BE2C (cell line): Measurements from ENCODE around the gene DIS3L.
"Not testable (repeated sequence)": the region's sequence is repeated elsewhere in the genome, so short reads cannot be mapped to it uniquely, and the experiment has no call there.

Source experiments
- DNase-seq: peaks from one replicate; pipeline ENCODE4 v3.0.0-alpha.2; 2020
- H3K27me3 ChIP-seq: fragments of 250-450 bp; sonication (Bioruptor Pico); 2 replicates; pipeline ENCODE4 v1.5.1; 2020; ENCODE audit warnings: mild to moderate bottlenecking
- H3K36me3 ChIP-seq: fragments of 250-450 bp; sonication (Bioruptor Pico); 2 replicates; pipeline ENCODE4 v1.5.1; 2020; ENCODE audit warnings: mild to moderate bottlenecking
- H3K4me1 ChIP-seq: fragments of 250-450 bp; sonication (Bioruptor Pico); 2 replicates; pipeline ENCODE4 v1.5.1; 2020
- H3K4me3 ChIP-seq: 2 replicates; pipeline ENCODE4 v1.5.1; 2011; ENCODE audit warnings: low read depth, low read length
- H3K9me3 ChIP-seq: fragments of 250-450 bp; sonication (Bioruptor Pico); 2 replicates; pipeline ENCODE4 v1.5.1; 2020
- TF ChIP-seq, protein P1 (sequence below): IDR thresholded peaks from 2 replicates; pipeline ENCODE4 v1.5.1; 2012; ENCODE audit warnings: mild to moderate bottlenecking, low read depth, low read length

Gene DIS3L

DNA sequence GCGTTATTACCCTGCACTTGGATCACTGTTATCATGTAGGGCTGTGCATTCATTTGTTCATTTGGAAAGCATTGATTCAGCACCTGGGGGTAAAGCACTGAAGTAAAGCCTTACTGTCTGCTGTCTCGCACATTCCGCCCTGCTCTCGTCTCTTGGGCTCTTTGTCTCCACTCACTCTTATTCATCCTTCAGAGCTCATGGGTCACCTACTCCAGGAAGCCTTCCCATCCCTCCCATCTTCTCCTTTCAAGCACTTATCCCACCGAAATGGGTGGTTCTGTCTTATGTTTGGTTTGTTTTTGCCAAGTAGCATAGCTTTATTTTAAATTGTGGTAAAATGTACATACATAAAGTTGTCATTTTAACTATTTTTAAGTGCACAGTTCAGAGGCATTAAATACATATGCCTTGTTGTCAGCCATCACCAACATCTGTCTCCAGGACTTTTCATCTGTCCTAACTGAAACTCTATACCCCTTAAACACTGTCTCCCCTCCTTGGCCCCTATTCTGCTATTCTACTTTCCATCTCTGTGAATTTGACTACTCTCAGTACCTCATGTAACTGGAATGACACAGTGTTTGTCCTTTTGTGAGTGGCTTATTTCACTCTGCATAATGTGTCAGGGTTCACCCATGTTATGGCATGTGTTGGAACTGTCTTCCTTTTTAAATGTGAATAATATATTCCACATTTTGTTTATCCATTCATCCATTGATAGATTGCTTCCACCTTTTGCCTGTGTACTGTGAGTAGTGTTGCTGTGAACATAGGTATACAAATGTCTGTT is 9.3 kb downstream of the DIS3L start:
- no peaks in the 10 kb centered on the region; the same call in 1 of the 2 replicates for H3K36me3 ChIP-seq
- no peak for DNase-seq
- TF ChIP-seq, protein P1, sequence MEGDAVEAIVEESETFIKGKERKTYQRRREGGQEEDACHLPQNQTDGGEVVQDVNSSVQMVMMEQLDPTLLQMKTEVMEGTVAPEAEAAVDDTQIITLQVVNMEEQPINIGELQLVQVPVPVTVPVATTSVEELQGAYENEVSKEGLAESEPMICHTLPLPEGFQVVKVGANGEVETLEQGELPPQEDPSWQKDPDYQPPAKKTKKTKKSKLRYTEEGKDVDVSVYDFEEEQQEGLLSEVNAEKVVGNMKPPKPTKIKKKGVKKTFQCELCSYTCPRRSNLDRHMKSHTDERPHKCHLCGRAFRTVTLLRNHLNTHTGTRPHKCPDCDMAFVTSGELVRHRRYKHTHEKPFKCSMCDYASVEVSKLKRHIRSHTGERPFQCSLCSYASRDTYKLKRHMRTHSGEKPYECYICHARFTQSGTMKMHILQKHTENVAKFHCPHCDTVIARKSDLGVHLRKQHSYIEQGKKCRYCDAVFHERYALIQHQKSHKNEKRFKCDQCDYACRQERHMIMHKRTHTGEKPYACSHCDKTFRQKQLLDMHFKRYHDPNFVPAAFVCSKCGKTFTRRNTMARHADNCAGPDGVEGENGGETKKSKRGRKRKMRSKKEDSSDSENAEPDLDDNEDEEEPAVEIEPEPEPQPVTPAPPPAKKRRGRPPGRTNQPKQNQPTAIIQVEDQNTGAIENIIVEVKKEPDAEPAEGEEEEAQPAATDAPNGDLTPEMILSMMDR = no peak
- peaks cover 2% of the 10 kb centered on the region; the same call in 1 of the 2 replicates for H3K4me1 ChIP-seq
- no peak overlapping the region for H3K4me3 ChIP-seq
- no peaks in the 10 kb centered on the region for H3K9me3 ChIP-seq
- H3K27me3 ChIP-seq = no peaks in the 10 kb centered on the region

GRCh38 chr15:66304425-66304824 is 11.1 kb downstream of the DIS3L start:
- not testable (repeated sequence) for H3K27me3 ChIP-seq, H3K9me3 ChIP-seq, DNase-seq, H3K4me3 ChIP-seq, H3K36me3 ChIP-seq, H3K4me1 ChIP-seq

DNA sequence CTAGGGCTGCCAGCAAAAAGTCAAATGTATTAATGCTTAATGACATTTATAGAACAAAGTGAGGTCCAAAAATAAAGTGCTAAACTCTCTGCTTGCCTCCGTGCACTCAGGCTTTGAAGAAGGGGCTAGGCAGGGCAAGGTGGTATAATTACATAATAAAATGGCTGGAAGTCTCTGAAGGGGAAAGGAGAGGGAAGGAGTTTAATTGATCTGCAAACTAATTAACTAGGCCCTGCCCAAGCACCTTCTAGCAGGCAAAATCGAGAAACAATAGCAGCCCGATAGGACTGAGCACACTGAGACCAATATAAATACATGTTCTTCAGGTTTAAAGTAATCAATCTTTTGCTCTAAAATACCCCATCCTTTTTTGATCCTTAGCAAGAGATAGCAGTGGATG is 13.0 kb downstream of the DIS3L start:
- no peak for DNase-seq
- Histone ChIP-seq H3K36me3 (peaks cover 3% of the 10 kb centered on the region), H3K4me1 (no peaks in the 10 kb centered on the region), H3K27me3 (no peaks in the 10 kb centered on the region), H3K9me3 (no peaks in the 10 kb centered on the region), H3K4me3 (no peak overlapping the region)
- TF ChIP-seq, protein P1 = no peak

GRCh38 chr15:66308531-66308930 is 15.2 kb downstream of the DIS3L start:
- no peaks in the 10 kb centered on the region for H3K4me1 ChIP-seq
- no peak overlapping the region for H3K4me3 ChIP-seq
- no peaks in the 10 kb centered on the region for H3K9me3 ChIP-seq
- TF ChIP-seq, protein P1 = no peak
- H3K27me3 ChIP-seq = no peaks in the 10 kb centered on the region
- no peak for DNase-seq
- H3K36me3 ChIP-seq = peaks cover 6% of the 10 kb centered on the region

DNA sequence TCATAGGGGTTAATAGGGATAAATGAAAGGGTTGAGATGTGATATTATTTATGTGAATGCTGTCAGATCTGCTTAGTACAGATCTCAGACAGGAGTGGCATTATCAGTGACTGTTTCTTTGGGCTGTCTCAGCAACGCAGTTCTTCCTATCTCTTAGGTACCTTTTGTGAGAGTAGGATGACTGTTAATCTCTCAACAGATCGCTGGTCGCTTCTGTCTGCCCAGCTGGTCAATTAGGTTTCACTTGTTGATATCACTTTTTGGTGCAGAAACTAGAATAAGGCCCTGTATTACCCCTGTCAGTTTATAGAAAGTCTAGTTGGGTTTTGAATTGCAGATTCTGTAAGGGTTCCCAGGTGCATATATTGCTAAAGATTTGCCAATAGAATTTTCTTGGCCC is 16.5 kb downstream of the DIS3L start:
- H3K4me3 ChIP-seq = no peak overlapping the region
- DNase-seq = no peak
- H3K4me1 ChIP-seq = no peaks in the 10 kb centered on the region
- TF ChIP-seq, protein P1 = no peak
- no peaks in the 10 kb centered on the region for H3K9me3 ChIP-seq
- H3K36me3 ChIP-seq = peaks cover 10% of the 10 kb centered on the region
- H3K27me3 ChIP-seq = no peaks in the 10 kb centered on the region

- Histone ChIP-seq H3K27me3 (no peaks in the 10 kb centered on the region), H3K4me3 (no peak overlapping the region), H3K4me1 (no peaks in the 10 kb centered on the region), H3K36me3 (peaks cover 11% of the 10 kb centered on the region), H3K9me3 (no peaks in the 10 kb centered on the region)
- TF ChIP-seq, protein P1 = no peak
- DNase-seq = no peak
Observed at GRCh38 chr15:66310786-66311185, 17.4 kb downstream of the DIS3L start.
